NCI-H1417 (cell line): Measurements from ENCODE around the gene ZSWIM4.

Experiments used
- DNase-seq, 3 experiments: peaks; one replicate each; lab custom pipeline; 2025; lab: John Stamatoyannopoulos, UW

Gene ZSWIM4

DNA sequence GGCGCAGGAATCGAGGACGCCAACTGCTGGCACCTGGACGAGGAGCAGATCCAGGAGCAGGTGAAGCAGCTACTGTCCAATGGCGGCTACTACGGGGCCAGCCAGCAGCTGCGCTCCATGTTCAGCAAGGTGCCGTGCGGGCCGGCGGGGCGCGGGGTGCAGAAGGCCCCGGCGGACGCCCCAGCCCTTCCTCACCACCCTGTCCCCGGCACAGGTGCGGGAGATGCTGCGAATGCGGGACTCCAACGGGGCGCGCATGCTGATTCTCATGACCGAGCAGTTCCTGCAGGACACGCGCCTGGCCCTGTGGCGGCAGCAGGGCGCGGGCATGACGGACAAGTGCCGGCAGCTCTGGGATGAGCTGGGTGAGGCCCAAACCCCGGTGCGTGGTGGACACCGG, 13.6 kb downstream of the ZSWIM4 start:
- DNase-seq, result no peak

- no peak for DNase-seq
Observed at GRCh38 chr19:13812544-13812943, 17.3 kb downstream of the ZSWIM4 start.

GRCh38 chr19:13813147-13813546, 17.9 kb downstream of the ZSWIM4 start:
- no peak for DNase-seq

- DNase-seq, result no peak
Observed at GRCh38 chr19:13814550-13814949, 19.3 kb downstream of the ZSWIM4 start.

DNA sequence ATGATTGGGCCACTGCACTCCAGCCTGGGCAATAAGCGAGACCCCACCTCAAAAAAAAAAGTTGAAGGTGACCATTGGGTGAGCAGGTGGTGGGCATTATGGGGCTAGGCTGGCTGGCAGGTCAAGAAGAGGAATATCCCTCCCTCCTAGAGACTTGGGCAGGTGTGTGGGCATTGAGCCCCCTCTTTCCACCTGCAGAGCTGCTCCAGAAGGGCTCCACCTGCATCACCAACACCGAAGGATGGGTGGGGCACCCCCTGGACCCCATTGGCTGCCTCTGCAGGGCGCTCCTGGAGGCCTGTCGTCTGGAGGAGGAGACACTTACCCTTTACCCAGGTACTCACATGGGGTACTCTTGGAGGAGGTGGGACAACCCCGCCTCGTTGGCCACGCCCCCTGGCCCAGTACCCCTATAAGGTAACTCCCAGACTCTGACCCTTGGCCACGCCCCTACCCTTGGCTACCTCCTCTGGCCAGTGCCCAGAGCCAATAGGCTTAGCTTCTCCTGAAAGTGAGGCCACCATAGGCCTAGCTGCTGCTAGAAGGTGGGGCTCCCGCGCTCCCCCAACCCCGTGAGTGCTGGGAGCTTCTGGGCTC, 21.9 kb downstream of the ZSWIM4 start:
- DNase-seq, result peak in 1 of 3 experiments; percentile 51

DNA sequence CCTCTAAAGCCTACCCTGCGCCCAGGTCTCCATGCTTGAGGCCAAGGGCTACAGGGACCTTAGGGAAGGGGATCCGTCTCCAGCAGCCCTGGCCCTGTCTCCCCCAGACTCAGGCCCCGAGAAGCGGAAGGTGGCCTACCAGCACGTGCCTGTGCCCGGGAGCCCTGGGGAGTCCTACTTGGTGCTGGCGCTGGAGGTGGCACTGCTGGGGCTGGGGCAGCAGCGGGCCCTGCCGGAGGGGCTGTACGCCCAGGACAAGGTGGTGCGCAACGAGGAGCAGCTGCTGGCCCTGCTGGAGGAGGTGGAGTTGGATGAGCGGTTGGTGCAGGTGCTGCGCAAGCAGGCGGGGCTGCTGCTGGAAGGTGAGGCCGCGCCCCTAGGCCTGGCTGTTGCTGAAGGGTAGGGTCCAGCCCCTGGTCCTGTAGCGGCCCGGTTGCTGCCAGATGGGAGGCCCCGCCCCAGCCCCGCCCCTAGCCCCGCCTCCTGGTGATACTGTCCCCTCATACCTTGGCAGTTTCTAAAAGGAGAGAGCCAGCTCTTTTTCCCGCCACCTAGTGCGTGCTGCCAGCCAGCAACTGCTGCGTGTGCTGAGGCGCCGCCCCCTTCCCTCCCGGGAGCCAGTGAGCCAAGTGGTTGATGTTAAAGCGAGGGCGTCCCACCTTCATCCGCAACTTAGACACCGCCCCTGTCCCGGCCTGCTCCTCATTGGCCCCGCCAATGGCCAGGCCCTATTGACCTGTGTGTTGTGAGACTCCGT, 22.6 kb downstream of the ZSWIM4 start:
- peak in 1 of 3 experiments; percentile 78 for DNase-seq

GRCh38 chr19:13819238-13819637, 24.0 kb downstream of the ZSWIM4 start:
- no peak for DNase-seq

DNA sequence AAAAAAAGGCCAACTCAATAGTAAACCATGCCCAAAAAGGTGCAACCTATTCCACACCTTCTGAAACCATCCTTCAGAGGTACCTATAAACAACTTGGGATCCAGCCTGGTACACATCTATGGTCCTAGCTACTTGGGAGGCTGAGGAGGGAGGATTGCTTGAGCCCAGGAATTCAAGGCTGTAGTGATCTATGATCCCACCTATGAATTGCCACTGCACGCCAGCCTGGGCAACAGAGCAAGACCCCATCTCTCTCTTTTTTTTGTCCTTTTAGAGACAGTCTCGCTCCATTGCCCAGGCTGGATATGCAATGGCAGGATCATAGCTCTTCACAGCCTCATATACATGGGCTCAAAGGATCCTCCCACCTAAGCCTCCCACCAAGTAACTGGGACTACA, 26.0 kb downstream of the ZSWIM4 start:
- DNase-seq, result no peak

DNA sequence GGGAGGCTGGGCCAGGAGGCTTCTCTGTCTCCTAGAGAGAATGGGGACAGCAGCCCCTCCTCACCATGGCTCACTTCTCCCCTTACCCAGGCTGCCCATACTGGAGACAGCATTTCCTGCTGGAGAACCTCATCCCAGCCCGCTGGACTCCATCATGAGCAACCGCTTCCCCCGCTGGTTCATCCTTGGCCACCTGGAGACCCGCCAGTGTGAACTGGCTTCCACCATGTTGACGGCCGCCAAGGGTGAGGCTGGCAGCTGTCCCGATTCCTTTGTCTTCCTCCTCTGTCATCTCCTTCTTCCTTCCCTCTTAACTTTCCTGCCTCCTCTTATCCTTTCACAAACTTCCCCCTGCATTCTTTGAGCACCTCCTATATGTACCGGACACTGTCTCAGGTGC, 28.0 kb downstream of the ZSWIM4 start:
- no peak for DNase-seq

- no peak for DNase-seq
Observed at GRCh38 chr19:13823901-13824300, 28.7 kb downstream of the ZSWIM4 start.

DNA sequence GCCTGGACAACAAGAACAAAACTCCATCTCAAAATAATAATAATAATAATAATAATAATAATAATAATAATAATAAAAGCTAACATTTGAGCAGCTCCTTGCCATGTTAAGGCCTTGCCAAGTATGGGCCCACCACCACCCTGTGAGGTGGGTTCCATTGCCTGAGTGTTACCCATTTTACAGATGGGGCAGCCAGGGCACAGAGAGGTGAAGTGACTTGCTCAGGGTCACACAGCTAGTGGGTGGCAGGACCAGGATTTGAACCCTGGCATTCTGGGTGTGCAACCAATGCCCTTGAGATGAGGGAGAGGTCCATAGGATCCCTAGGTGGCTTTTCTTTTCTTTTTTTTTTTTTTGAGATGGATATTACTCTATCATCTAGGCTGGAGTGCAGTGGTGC, 29.5 kb downstream of the ZSWIM4 start:
- DNase-seq, result no peak

- DNase-seq, result peak in 2 of 3 experiments; percentile 36 to 88
Observed at GRCh38 chr19:13825489-13826441, 30.5 kb downstream of the ZSWIM4 start.

- no peak for DNase-seq
Observed at GRCh38 chr19:13826652-13827235, 31.5 kb downstream of the ZSWIM4 start.

GRCh38 chr19:13827656-13828055, 32.4 kb downstream of the ZSWIM4 start:
- DNase-seq, result no peak

DNA sequence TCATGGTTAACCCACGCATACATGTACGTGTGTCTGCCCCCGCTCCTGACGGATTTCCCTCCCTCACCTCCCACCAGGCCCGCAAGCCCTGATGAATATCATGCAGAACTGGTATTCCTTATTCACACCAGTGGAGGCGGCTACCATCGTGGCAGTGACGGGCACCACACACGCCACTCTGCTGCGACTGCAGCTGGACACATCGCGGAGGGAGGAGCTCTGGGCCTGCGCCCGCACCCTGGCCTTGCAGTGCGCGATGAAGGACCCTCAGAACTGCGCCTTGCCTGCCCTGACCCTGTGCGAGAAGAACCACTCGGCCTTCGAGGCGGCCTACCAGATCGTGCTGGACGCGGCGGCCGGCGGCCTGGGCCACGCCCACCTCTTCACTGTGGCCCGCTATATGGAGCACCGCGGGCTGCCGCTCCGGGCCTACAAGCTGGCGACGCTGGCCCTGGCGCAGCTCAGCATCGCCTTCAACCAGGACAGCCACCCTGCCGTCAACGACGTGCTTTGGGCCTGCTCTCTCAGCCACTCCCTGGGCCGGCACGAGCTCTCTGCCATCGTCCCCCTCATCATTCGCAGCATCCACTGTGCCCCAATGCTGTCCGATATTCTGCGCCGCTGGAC, 35.0 kb downstream of the ZSWIM4 start:
- no peak for DNase-seq

GRCh38 chr19:13830741-13831536, 35.7 kb downstream of the ZSWIM4 start:
- DNase-seq, result no peak

GRCh38 chr19:13831537-13832467, 36.6 kb downstream of the ZSWIM4 start:
- no peak for DNase-seq

GRCh38 chr19:13833330-13834243, 38.3 kb downstream of the ZSWIM4 start:
- peak; percentile 69 to 92 (median 85) for DNase-seq
